ENCODE measurements around the gene RHOT1.
"Not testable (repeated sequence)": the region's sequence is repeated elsewhere in the genome, so short reads cannot be mapped to it uniquely, and the experiment has no call there.

RHOT1 gene

DNA sequence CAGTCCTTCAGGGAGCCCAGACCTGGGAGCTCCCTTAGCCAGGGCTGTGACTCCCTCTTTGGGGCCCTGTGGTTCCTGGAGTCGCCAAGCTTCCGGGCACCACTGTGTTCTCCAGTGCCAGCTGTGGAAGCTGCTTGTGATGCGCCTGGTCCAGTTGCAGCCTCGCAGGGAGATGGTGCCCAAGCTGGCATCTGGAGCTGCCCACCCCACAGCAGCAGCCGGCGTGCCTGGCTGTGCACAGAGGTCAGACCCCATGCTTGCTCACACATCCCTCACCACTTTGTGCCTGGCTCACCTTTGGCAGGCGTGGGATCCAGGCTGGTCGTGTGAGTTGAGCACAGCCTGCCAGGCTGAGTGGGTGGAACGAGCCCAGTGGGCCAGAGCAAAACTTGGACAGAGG lies 18.2 kb downstream of the RHOT1 start:
- DNase-seq: no peak

DNA sequence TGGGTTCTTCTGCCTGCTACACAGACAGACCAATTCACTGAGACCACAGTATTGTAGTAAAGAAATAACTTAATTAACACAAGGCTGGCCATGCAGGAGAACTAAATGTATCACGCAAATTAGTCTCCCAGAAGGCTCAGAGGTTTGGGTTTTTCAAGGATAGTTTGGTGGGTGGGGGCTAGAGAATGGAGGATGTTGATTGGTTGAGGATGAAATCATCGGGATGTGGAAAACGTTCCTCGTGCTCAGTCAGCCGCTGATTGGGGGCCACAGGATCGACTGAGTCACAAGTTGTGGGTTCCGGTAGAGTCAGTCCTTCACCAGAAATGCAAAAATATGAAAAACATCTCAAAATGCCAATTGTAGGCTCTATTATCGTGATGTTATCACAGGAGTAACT lies 18.7 kb downstream of the RHOT1 start:
- no peak for DNase-seq

DNA sequence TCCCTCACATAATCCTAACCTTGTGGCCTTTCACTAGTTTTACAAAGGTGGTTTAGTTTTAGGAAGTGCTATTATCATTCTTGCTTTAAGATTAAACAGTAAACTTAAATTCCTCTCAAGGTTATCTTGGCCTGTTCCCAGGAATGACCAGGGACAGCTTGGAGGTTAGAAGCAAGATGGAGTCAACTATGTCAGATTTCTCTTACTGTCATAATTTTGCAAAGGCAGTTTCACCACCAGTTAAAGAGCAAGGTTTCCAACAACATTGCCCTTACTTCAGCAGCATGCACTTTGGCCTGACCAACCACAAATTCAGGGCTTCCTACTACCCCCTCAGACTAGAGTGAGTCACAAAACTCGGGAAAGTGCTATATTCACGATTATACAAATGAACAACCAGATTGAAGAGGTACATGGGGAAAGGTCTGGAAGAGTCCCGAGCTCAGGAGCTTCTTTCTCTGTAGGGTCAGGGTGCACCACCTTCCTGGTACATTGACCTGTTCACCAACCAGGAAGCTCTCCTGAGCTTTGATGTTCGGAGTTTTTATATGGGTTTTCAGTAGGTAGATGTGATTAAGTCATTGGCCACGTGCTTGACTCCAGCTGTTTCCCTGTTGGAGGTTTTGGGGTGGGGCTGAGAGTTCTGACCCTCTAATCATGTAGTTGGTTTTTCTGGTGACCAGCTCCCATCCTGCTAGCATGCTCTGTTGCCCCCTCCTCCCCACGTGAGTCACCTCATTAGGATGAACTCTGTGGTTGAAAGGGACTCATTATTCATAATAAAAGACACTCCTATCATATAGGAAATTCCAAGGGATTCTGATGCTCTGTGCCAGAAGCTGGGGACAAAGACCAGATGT lies 19.4 kb downstream of the RHOT1 start:
- DNase-seq: no peak

DNA sequence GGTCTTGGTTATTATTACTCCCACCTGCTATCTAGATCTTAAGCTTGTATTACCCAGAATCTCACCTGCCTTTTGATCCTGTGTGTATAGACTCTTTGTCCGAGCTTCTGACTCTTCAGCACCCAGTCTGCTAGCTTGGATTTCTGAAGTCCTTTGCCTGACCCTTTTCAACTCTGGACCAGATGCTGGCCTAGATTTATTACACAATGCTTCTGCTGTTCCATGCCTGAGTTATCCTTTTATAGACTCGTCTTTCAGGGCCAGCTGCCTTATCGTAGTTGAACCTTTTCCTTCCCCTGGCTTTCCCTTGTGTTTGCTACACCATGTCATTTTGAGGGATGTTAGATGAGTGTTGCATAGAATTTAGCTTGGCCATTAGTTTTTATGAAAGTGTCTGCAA lies 32.6 kb downstream of the RHOT1 start:
- DNase-seq: no peak

DNA sequence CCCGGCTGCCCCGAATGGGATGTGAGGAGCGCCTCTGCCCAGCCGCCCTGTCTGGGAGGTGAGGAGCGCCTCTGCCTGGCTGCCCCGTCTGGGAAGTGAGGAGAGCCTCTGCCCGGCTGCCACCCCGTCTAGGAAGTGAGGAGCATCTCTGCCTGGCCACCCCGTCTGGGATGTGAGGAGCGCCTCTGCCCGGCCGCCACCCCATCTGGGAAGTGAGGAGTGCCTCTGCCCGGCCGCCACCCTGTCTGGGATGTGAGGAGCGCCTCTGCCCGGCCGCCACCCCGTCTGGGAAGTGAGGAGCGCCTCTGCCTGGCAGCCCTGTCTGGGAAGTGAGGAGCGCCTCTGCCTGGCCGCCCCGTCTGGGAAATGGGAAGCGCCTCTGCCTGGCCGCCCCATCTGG lies 36.4 kb downstream of the RHOT1 start:
- DNase-seq: not testable (repeated sequence)

DNA sequence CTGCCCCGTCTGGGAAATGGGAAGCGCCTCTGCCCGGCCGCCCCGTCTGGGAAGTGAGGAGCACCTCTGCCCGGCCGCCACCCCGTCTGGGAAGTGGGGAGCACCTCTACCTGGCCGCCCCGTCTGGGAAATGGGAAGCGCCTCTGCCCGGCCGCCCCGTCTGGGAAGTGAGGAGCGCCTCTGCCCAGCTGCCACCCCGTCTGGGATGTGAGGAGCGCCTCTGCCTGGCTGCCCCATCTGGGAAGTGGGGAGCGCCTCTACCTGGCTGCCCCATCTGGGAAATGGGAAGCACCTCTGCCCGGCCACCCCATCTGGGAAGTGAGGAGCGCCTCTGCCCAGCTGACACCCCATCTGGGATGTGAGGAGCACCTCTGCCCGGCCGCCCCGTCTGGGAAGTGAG lies 36.8 kb downstream of the RHOT1 start:
- not testable (repeated sequence) for DNase-seq

DNA sequence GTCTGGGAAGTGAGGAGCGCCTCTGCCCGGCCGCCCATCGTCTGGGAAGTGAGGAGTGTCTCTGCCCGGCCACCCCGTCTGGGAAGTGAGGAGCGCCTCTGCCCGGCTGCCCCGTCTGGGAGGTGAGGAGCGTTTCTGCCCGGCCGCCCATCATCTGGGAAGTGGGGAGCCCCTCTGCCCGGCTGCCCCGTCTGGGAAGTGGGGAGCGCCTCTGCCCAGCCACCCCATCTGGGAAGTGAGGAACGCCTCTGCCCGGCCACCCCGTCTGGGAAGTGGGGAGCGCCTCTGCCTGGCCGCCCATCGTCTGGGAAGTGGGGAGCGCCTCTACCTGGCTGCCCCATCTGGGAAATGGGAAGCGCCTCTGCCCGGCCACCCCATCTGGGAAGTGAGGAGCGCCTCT lies 37.2 kb downstream of the RHOT1 start:
- not testable (repeated sequence) for DNase-seq

DNA sequence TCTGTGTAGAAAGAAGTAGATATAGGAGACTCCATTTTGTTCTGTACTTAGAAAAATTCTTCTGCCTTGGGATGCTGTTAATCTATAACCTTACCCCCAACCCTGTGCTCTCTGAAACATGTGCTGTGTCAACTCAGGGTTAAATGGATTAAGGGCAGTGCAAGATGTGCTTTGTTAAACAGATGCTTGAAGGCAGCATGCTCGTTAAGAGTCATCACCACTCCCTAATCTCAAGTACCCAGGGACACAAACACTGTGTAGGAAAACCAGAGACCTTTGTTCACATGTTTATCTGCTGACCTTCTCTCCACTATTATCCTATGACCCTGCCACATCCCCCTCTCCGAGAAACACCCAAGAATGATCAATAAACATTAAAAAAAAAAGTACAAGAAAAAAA lies 38.0 kb downstream of the RHOT1 start:
- not testable (repeated sequence) for DNase-seq

DNA sequence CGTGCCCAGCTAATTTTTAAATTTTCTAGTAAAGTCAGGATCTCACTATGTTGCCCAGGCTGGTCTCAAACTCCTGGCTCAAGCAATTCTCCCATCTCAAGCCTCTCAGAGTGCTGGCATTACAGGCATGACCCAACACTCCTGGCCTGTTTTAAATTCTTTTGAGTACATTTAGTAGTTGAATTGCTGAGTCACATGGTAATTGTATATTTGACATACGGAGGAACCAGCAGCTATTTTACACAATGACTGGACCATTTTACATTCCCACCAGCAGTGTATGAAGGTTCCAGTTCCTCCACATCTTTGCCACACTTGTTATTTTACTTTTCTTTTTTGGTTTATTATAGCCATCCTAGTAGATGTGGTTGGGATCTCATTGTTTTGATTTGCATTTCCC lies 43.6 kb downstream of the RHOT1 start:
- DNase-seq: no peak

DNA sequence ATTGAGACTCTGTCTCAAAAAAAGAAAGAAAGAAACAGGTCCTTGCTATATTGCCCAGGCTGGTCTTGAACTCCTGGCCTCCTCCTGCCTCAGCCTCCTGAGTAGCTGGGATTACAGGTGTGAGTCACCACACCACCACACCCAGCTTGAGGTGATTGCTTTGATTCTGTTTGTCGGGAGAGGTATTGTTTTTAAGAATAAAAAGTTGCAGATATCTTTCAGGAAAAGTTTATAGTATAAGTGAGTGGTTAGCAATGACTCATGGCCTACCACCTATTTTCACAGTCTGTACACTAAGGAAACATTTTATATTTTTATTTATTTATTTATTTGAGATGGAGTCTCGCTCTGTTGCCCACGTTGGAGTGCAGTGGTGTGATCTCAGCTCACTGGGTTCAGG lies 45.0 kb downstream of the RHOT1 start:
- DNase-seq: no peak

DNA sequence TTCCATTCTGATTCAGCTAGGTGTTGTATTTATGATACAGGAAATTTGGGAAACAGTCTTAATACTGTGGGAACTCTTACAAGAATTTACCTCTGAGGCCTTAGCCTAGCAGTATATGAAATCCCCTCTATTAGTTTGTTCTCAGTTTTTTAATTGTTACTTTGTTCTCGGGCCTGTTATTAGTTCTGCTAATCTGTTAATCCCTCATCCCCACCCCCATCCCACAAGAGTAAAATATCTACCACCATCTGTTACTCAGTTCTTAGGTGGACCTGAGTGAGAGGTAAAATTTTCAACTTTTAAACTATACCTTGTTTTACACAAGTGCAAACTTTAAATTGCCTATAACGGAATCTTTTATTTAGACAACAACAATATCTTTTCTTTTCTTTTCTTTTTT lies 47.0 kb downstream of the RHOT1 start:
- no peak for DNase-seq

DNA sequence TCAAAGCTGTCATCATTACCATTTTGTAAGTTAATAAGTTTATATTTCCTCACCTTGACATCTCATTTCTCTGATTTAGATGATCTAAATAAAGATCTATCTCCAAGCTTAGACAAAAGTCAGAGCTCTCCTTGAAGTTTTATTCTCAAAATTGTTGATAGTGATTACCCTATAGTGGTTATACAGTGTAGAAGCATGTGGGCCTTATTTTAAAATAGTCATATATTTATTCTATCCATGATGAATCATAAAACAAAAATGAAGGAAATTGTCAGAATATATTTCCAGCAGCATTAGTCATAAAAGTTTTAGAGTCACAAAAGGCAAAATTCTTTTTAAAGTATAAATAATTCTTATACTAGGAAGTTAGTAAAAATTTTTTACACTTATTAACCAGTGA lies 49.0 kb downstream of the RHOT1 start:
- no peak for DNase-seq

DNA sequence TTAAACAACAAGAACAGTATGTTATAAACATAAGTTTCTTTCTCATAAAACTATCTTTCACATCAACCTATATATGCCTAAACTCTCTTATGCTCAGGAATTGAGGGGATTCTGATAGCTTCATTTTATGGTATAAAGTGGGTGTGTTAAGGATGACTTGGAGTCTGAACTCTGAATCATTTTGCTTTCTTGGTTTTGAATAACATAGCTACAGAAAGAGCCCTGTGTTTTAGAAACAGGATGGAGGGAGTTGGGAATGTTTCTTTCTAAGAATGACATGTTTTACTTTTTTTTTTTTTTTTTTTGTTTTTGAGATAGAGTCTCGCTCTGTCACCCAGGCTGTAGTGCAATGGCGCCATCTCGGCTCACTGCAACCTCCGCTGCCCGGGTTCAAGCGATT lies 50.1 kb downstream of the RHOT1 start:
- no peak for DNase-seq

DNA sequence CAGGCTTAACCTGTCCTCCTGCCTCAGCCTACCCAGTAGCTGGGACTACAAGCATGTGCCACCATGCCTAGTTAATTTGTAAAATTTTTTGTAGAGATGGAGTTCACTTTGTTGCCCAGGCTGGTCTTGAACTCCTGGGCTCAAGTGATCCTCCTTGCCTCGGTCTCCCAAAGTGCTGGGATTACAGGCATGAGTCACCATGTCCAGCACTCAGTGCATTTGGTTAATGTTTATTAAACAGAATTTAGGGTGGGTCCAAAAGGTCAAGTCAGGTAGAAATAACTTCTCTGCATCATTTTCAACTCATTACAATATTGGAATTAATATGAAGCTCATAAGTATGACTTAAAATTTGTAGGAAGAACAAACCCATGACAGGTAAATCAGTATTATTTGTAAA lies 55.7 kb downstream of the RHOT1 start:
- DNase-seq: no peak

DNA sequence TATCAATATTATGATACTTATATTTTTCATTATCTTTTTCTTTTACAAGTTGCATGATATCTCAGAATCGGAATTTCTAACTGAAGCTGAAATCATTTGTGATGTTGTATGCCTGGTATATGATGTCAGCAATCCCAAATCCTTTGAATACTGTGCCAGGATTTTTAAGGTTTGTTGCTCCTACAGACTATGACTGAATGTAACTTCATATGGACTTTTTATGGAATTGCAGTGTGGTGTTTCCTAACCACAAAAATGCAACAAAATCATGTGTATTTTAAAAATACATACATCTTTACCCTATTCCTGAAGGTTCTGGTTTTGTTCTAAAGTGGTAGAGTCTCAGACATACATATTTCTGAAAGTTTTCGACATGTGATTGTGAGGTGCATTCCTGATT lies 64.6 kb downstream of the RHOT1 start:
- DNase-seq: no peak

DNA sequence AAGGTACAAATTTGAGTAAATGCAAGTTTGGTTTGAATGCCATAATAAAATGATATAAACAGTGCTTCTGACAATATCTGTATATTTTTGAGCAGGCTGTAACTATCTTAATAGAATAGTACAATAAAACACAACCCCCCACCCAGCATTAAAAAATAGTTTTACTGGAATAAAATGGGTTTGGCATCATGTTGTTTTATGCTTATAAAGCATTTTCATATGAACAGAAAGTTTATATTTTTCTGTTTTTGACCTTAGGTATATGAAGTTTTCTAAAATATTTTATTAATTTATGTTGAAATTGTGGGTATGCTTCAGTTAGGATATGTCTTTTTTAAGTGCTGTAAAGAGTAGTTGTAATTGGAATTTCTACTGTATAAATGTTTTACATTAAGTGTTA lies 66.1 kb downstream of the RHOT1 start:
- DNase-seq: no peak

DNA sequence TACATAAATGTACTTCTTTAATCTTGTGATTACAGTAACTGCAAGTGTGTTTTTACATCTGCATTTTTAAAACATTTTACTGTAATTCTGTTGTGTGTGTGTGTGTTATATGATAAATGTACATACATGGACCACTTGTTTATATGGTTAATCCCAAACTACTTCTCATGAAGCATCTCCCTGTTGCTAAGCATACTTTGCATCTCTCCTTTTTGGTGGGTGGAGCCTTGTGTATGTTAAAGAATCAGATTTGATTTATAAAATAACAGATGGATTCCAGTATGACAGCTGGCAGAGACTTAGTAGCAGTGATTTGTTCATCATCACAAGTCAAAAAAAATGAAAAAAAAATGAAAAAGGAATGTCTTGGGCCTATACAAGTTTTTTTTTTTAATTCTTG lies 67.3 kb downstream of the RHOT1 start:
- DNase-seq: no peak

DNA sequence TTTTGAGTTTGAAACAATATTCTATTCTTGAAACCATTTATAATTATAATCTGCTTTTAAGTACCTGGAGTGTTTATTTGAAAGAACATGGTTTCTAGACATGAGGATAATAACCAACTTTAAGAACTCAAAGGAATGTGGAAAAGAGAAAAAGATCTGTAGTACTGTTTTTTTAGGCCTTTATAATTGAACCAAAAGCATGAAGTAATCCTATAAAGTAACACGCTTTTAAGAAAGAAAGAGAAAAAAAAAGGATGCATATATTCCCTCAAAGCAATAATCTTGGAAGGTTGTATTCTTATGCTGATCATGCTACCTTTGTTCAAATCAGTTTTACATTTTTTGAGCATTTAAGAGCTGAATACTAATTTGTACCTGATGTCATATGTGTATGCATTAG lies 69.4 kb downstream of the RHOT1 start:
- no peak for DNase-seq

DNA sequence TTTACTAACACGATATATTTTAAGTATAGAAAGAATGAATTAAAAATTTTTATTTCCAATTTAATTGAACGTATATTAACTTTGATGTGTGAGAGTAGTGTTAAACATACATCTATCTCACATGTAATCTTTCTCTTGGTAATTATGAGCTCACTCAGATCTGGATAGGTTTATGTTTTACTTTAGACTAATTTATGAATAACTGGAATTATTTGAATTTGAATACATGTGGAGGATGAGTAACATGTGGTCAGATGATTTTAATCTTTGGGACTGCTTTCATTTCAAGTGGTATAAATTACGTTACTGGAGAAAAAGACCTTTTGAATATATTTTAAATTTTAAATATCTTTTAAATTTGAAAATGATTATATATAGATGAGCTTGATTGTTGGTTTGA lies 73.4 kb downstream of the RHOT1 start:
- no peak for DNase-seq

DNA sequence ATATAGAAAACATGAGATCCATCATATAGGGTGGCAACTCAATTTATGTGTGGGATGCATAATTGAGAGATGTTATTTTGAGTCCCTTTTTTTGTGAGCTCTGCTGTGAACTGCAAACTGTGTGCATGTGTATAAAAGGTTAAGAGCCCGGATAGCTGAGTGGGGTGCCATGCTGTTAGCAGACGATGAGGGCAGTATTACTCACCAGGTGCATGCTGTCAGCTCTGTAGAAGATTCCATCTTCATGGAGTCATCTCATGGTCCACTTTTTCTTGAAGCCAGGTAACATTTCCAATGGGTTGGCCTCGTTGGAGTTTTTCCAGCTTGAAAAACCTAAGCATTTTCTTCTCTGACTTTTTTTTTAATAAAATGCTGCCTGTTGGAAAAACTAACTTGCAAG lies 80.3 kb downstream of the RHOT1 start:
- no peak for DNase-seq

DNA sequence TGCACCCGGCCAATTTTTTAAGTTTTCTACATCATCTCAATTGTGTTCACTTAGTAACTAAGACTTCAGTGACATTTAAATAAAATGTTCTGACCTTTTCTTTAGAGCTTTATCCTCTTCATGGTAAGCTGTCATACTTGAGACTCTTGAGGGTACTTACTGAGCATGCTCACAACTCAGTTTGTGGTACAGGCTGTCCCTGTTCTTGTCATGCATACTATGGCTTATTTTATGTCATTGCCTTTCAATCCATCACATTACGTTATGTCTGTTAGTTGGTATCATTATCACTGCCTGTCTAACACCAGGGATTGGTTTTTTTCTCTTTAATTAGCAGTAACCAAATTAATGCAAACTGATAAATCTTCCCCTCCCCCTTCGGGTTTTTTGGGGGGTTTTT lies 81.4 kb downstream of the RHOT1 start:
- DNase-seq: no peak

DNA sequence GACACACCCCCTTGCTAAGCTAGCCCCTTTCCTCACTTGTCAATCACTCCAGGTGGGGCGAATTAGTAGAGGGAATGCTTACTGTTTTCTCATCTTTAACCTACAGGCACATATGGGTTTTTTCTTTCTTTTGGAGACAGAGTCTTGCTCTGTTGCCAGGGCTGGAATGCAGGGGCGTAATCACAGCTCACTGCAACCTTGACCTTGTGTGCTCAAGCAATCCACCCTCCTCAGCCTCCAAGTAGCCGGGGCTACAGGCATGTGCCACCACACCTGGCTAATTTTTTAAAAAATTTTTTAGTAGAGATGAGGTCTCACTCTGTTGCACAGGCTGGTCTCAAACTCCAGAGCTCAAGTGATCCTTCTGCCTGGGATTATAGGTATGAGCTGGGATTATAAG lies 84.6 kb downstream of the RHOT1 start:
- no peak for DNase-seq

DNA sequence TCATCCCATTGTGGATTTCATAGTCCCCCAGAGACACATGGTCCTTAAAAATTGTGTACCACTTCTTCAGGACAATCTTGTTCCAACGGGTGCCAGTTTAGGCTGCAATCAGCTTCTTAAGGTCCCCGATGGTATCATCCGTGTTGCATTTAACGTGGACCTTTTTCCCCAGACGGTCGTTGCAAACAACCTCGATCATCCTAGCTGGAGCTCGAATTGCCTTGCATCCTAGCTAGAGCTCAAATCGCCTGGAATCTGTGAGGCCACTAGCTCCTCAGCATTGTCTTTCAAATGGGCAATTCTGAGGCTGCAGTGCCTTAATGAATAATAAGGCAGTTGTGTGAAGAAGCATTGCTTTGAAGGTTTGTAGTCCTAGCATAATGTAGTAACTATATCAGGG lies 85.6 kb downstream of the RHOT1 start:
- no peak for DNase-seq

DNA sequence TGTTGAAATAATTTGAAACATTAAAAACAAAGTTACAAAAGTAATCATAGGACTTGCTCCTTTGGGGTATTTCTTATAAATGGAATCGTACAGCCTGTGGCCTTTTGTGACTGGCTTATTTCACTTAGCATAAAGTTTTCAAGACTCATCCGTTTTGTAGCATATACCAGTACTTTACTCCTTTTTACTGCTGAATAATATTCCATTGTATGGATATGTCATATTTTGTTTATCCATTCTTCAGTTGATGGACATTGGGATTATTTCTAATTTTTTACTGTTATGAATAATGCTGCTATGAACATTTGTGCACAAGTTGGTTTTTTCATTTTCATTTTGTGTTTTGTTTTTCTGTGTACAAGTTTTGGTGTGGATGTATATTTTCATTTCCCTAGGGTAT lies 93.3 kb downstream of the RHOT1 start:
- no peak for DNase-seq

DNA sequence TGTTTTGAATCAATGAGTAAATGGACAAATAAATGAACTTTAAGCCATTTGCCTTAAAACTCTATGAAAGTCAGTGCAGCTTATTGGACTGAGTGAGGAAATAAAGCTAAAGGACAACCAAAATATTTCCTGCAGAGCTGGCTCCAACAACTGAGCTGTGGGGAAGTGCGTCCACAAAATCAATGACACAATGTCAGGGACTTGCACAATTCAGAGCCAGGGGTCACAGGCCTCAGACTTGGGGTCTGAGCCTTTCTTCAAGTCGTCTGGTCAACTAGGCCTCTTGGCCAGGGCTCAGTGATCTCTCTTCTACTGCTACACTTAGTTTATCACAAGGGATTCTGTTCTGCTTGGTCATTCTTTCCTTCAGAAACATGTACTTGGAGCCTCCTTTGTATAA lies 97.2 kb downstream of the RHOT1 start:
- no peak for DNase-seq
